Pancreas (tissue), 10 donors: ENCODE data around the gene FAM186B. TPM values are rescaled to one million over a fixed set of nuclear protein-coding genes. Genes with fewer than 3 reads are reported as not detected.

ENCODE experiments used
- ATAC-seq, 4 donors: fragments of 200-7000 bp; cut with Tn5 transposase; one replicate each; pipeline versions ENCODE4 v1.8.0 to v1.9.1; 2020; ENCODE audit warnings: mild to moderate bottlenecking in 4 of 4, moderate library complexity in 4 of 4
- DNase-seq, 6 donors: peaks; one replicate each; pipeline ENCODE4 v3.0.0-alpha.2; 2020
- FAIRE-seq: peaks from 2 replicates; lab custom pipeline; 2012; peaks lifted over from hg19 to GRCh38; lab: Jason Lieb, UNC
- H3K27ac ChIP-seq, 4 donors: fragments of 200-600 bp; sonication (generic); 1 replicate in 3 of 4; 2 replicates in 1 of 4; pipeline versions ENCODE4 v1.5.0 to v1.8.0; 2020
- H3K27me3 ChIP-seq, 4 donors: fragments of 200-600 bp; one replicate each; pipeline ENCODE4 v1.8.0; 2021
- H3K36me3 ChIP-seq, 3 donors: fragments of 200-600 bp; sonication (generic) in 1 of 3; one replicate each; pipeline versions ENCODE4 v1.5.0 to v1.8.0; 2020 to 2021
- H3K4me1 ChIP-seq, 3 donors: fragments of 200-600 bp; one replicate each; pipeline ENCODE4 v1.8.0; 2021
- H3K4me3 ChIP-seq, 4 donors: fragments of 200-600 bp; sonication (generic) in 2 of 4; one replicate each; pipeline versions ENCODE4 v1.5.0 to v1.8.0; 2020 to 2021
- H3K9me3 ChIP-seq, 4 donors: fragments of 200-600 bp; one replicate each; pipeline ENCODE4 v1.8.0; 2021
- WGBS, 2 donors: extraction: QIAGEN DNeasy Blood & Tissue Kit; methylation state at CpG; one replicate each; pipeline ENCODE4 v1.1.7; 2013; 5-methylcytosine and 5-hydroxymethylcytosine counted together
- intact Hi-C, 3 donors: fragments of 100-400 bp; cut with DNase I; formaldehyde crosslinking; loops; one replicate each; pipeline versions ENCODE4 v1.11.1 to v1.14.2; 2022
- polyA plus RNA-seq, 2 donors: library from polyadenylated mRNA; stranded (reverse); fragments of 200-250 nt; gene quantifications; one replicate each; pipeline ENCODE4 v1.2.3, GENCODE V29; 2013
- total RNA-seq, 6 donors: library from RNA; stranded (reverse); fragmentation: NEBNext Ultra II Directional in 4 of 6; extraction: Animal tissue kit (Norgen Biotek cat#: 25700) in 4 of 6; gene quantifications; one replicate each; pipeline versions ENCODE4 v1.2.1 to v1.2.4, GENCODE V29; 2021 to 2023
- TF ChIP-seq, protein P1 (sequence below), 4 donors: fragments of 200-600 bp; sonication (generic) in 3 of 4; IDR thresholded peaks; one replicate each; pipeline versions ENCODE4 v1.5.0 to v1.8.0; 2021; ENCODE audit warnings: antibody characterized with exemption in 4 of 4
- donor health status: healthy with polysubstance abuse.
- donor health status: DM: no; HTN: no; CAD: no; lungs with moderate emphysema.
- donor health status: DM: no; HTN: no; CAD: no.
- donor health status: control.
- donor health status: control.
- donor health status: Bipolar disorder and iron deficiency.
- donor health status: DM: yes; HTN: yes; CAD: no.
- donor health status: DM: no; HTN: no; CAD: no.
- donor health status: DM: no; HTN: no; CAD: no.
- donor health status: DM: yes; HTN: yes; CAD: no.

FAM186B gene
- total and polyA plus RNA-seq, 8 donors: 0.49 to 1.7 (median 0.74) TPM

DNA sequence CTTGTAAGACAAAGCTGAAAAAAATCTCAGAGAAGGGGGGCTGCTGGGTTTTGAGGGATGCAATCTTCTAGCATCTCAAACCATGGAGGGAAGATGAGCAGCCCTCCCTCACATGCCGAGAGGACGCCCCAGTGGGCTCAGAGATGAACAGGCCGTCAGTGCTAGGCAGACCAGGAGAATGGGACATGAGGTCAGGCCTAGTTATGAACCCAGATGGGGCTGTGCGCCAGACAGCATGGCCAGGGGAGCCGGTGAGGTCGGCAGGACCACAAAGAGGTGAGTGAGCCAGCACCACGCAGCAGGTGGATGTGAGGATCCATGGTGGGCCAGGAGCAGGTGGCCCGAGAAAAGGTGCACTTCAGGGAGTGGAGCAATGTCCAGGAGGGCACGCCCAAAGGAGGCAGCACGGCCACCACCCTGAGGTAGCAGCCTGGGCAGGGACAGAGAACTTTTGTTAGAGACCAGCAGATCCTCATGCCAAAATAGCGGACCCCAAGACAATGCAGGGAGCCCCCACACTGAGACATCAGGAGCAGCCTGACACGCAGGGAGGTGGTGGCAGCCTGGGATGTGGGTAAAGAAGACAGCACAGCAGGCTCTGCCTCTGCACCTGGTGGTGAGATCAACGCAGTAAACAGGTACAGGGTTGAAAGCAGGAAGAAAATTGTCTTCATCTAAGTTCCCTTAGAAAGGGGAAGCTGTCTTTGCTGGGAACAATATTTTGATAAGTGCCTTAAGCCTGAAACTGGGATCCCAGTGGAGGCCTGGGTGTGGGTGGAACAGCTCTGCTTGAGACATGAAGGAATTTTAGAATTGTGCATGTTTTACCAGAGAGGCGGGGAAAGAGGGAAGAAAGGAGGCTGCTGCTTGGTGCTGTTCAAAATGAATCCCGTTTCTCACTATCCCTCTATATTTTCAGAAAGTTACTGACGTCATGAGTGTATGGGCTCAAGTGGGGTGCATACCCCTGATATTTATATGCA, 19.7 kb downstream of the FAM186B start:
- ATAC-seq: no peak
- Histone ChIP-seq H3K4me1 (peaks cover 0 to 4% (median 0%) of the 10 kb centered on the region in 3 donors), H3K27ac (no peak overlapping the region), H3K27me3 (no peaks in the 10 kb centered on the region), H3K9me3 (no peaks in the 10 kb centered on the region), H3K36me3 (no peaks in the 10 kb centered on the region), H3K4me3 (no peak overlapping the region)
- 80 to 87% methylated on average over 16 of the region's 16 CpGs for WGBS, 2 donors
- no peak for DNase-seq
- no peak for FAIRE-seq
- intact Hi-C loops: no loop called here
- TF ChIP-seq, protein P1, sequence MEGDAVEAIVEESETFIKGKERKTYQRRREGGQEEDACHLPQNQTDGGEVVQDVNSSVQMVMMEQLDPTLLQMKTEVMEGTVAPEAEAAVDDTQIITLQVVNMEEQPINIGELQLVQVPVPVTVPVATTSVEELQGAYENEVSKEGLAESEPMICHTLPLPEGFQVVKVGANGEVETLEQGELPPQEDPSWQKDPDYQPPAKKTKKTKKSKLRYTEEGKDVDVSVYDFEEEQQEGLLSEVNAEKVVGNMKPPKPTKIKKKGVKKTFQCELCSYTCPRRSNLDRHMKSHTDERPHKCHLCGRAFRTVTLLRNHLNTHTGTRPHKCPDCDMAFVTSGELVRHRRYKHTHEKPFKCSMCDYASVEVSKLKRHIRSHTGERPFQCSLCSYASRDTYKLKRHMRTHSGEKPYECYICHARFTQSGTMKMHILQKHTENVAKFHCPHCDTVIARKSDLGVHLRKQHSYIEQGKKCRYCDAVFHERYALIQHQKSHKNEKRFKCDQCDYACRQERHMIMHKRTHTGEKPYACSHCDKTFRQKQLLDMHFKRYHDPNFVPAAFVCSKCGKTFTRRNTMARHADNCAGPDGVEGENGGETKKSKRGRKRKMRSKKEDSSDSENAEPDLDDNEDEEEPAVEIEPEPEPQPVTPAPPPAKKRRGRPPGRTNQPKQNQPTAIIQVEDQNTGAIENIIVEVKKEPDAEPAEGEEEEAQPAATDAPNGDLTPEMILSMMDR (IDR thresholded peaks at IDR 0.05): no peak

DNA sequence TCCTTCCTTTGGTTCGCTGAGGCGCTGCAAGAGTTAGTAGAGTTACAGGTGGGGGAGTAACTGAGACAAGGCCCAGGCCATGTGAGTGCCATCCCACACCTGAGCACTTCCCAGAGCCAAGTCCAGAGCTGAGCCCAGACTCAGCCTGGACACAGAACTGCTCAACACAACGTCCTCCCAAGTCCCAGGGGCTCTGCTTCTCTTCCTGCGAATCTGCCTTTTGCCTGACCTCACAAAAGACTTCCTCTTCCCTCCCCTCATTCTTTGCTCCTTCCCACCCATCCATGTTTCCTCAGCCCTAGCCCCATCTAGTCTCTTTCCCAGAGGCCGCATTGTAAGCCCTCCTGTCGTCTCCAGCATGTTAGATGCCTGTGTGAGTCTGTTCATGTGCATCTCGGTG, 20.8 kb downstream of the FAM186B start:
- no peaks in the 10 kb centered on the region for H3K27me3 ChIP-seq
- H3K4me3 ChIP-seq: no peak overlapping the region
- 84 to 85% methylated on average over 7 of the region's 7 CpGs for WGBS, 2 donors
- intact Hi-C loops: no loop called here
- FAIRE-seq (no peak), DNase-seq (no peak), ATAC-seq (no peak)
- peaks cover 0 to 4% (median 4%) of the 10 kb centered on the region in 3 donors for H3K4me1 ChIP-seq
- no peak overlapping the region for H3K27ac ChIP-seq
- H3K36me3 ChIP-seq: no peaks in the 10 kb centered on the region
- TF ChIP-seq, protein P1 (IDR thresholded peaks at IDR 0.05): no peak
- H3K9me3 ChIP-seq: no peaks in the 10 kb centered on the region

DNA sequence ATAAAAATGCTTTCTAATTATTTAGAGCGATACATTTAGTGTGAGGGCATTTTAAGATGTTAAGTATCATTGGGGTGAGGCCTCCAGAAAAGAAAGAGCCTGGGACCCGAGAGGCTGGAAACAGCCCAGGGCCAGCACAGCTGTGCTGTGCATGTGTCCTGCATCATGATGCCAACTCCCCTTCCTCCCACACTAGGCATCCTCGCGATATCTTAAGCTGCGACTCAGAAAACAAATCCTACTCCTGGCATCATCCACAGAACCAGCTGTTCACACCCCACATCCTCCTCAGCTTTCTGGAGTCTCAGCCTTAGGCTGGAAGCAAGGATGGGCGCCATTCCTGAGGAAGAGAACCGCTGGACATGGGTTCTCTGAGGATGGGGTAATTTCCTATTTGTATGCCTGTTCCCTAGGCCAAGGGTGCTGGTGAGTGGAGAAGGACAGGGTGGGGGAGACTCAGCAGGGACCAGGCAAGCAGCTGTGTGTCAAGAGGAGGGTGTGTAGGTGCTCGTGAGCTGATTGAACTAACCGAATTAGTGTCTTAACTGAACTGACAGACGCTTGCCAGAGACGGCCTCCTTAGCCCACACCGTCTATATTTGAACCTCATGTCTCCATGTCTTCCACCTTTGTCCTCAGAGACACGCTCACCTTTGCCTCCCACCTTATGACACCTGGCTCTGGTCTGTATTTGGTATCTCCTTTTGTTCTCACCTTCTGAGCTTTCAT, 21.9 kb downstream of the FAM186B start:
- FAIRE-seq (no peak), ATAC-seq (no peak), DNase-seq (no peak)
- intact Hi-C loops: no loop called here
- Histone ChIP-seq H3K4me3 (no peak overlapping the region), H3K4me1 (peaks cover 0 to 4% (median 4%) of the 10 kb centered on the region in 3 donors), H3K27ac (no peak overlapping the region), H3K9me3 (no peaks in the 10 kb centered on the region), H3K36me3 (no peaks in the 10 kb centered on the region), H3K27me3 (no peaks in the 10 kb centered on the region)
- TF ChIP-seq, protein P1 (IDR thresholded peaks at IDR 0.05): no peak
- 68 to 80% methylated on average over 13 of the region's 13 CpGs for WGBS, 2 donors

DNA sequence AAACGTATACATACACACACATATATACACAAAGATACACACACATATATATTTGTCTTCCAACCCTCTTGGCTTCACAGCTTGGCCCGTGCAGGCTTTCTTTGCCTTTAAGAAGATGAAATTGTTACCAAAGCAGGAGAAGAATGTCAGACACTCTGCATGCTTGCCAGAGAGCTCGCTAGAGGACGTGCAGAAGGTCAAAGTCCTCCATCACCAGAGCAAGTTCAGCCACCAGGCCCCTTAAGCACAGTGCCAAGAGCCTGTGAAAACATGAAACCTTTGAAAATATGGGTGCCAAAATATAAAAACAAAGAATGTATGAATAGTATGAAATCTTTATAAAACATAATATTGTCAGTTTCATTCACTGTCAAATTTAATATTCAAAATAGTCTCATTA, 22.6 kb downstream of the FAM186B start:
- no peaks in the 10 kb centered on the region for H3K36me3 ChIP-seq
- TF ChIP-seq, protein P1 (IDR thresholded peaks at IDR 0.05): no peak
- 27 to 29% methylated on average over 4 of the region's 4 CpGs for WGBS, 2 donors
- no peak overlapping the region for H3K4me3 ChIP-seq
- no peak for ATAC-seq
- H3K27me3 ChIP-seq: no peaks in the 10 kb centered on the region
- no peak overlapping the region for H3K27ac ChIP-seq
- no peaks in the 10 kb centered on the region for H3K9me3 ChIP-seq
- DNase-seq: no peak
- no peak for FAIRE-seq
- peaks cover 0 to 4% (median 4%) of the 10 kb centered on the region in 3 donors for H3K4me1 ChIP-seq
- intact Hi-C loops: no loop called here
